RWPE1 (cell line): ENCODE results near the gene ULK4.

Experiments
- CTCF ChIA-PET: fragments of 350-600 bp; sonication (Branson Sonifier 250); formaldehyde crosslinking; extraction: SDS; loops from one replicate; lab custom pipeline; 2021; lab: Yijun Ruan, JAX
- POLR2A ChIA-PET: fragments of 400-600 bp; formaldehyde crosslinking; extraction: SDS; loops from one replicate; lab custom pipeline; 2020; ENCODE audit warnings: antibody characterized with exemption; ENCODE audit not compliant: low non-redundant PET; lab: Yijun Ruan, JAX
- DNase-seq: peaks from one replicate; pipeline ENCODE4 v3.0.0; 2012; ENCODE audit warnings: low spot score
- H3K27ac ChIP-seq: fragments of 450-650 bp; 2 replicates; pipeline ENCODE4 v1.5.1; 2017
- TF ChIP-seq, protein P1 (sequence below): fragments of 450-650 bp; conservative IDR thresholded peaks from 2 replicates; pipeline ENCODE4 v1.5.1; 2017; ENCODE audit warnings: low read depth, mild to moderate bottlenecking

ULK4 gene

DNA sequence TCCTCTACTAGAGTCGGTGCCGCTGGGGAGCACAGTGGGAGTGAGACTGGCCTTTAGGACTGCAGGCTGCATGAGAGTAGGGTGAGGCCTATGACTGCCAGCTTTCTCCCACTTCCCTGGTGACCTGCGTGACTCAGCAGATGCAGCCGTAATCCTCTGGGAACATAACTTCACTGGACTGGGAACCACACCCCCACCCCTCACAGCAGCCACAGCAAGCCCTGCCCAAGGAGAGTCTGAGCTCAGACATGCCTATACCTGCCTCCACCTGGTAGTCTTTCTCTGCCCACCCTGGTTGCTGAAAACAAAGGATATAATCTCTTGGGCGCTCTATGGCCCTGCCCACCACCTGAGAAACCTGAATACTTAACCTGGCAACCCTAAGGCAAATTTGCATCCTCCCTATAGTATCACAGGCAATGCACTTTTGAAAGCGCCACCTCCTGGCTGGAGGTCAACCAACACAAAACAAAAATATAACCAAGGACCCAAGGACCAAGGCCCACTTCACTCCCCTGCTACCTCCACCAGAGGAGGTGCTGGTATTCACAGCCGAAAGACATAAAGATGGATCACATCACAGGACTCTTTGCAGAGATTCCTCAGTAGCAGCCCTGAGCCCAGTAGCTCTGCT lies 453.7 kb downstream of the ULK4 start:
- DNase-seq: peak; percentile 13
- POLR2A ChIA-PET: no interaction called here
- H3K27ac ChIP-seq: peak overlapping the region; percentile 85
- TF ChIP-seq, protein P1, sequence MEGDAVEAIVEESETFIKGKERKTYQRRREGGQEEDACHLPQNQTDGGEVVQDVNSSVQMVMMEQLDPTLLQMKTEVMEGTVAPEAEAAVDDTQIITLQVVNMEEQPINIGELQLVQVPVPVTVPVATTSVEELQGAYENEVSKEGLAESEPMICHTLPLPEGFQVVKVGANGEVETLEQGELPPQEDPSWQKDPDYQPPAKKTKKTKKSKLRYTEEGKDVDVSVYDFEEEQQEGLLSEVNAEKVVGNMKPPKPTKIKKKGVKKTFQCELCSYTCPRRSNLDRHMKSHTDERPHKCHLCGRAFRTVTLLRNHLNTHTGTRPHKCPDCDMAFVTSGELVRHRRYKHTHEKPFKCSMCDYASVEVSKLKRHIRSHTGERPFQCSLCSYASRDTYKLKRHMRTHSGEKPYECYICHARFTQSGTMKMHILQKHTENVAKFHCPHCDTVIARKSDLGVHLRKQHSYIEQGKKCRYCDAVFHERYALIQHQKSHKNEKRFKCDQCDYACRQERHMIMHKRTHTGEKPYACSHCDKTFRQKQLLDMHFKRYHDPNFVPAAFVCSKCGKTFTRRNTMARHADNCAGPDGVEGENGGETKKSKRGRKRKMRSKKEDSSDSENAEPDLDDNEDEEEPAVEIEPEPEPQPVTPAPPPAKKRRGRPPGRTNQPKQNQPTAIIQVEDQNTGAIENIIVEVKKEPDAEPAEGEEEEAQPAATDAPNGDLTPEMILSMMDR: peak; percentile 32
- CTCF ChIA-PET: interaction anchor here (0.7 kb wide), 1 partner anchor 20 kb away, joined by 5 read pairs; no protein-coding TSS in a partner anchor

DNA sequence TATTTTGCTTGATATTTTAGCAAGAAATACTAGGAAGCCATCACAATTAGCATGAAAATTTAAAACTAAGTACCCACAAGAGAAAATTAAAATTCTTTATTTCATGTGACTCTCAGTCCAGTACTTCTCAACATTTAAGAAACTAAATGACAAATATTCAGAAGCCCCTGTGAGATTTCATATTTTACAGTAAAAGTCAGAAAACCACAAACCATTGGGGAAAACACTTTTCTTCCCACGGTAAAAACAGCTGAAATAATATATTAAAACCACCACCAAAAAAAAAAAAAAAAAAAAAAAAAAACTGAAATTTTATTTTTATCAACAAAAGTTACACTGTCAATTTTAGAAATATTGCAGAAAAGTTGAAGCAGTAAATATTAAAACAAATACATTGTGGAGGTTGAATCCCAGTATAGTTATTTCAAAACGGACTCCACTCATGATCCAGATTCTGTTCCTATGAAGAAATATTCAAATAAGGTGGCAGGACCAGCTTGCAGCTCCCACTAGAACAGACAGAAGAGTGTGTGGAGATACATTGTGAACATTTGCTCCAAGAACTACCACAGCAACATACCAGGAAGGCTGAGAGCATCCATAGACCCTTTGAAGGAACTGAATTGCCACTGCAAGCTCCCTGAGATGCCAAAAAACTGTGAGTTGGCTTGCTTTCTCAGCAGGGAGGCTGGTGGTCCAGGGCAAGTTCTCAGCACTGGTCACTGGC lies 454.4 kb downstream of the ULK4 start:
- peak overlapping the region; percentile 85 for H3K27ac ChIP-seq
- POLR2A ChIA-PET: no interaction called here
- CTCF ChIA-PET: interaction anchor here (0.7 kb wide), 1 partner anchor 20 kb away, joined by 5 read pairs; no protein-coding TSS in a partner anchor
- TF ChIP-seq, protein P1: no peak
- no peak for DNase-seq

DNA sequence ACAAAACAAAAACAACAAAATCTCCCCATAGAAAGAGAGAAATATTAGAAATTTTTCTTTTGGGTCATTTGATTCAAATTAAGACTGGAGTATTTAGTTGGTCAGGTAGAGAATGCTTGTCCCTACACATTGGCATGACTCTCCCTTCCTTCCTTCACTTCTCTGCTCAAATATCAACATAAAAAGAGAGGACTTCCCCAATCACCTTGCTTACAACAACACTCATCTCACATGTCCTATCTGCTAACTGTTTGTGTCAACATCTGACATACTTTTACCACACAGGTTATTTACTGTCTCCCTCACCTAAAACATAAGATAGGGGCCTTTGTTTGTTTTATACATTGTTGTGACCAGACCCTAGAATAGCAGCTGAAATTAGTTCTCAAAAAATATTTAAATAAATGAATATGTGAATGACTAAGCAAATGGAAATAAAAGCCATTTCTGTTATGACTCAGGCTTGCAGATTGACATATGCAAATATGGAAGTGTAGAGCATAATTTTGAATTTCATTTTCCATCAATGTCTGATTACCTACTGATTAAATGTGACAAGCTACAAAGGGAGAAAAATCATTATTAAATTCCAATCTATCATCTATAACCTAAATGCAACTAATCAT lies 457.8 kb downstream of the ULK4 start:
- H3K27ac ChIP-seq: no peak overlapping the region
- TF ChIP-seq, protein P1: no peak
- ChIA-PET POLR2A (no interaction called here), CTCF (interaction anchor here (0.6 kb wide), 1 partner anchor 696 kb away, joined by 3 read pairs; no protein-coding TSS in a partner anchor)
- DNase-seq: no peak

DNA sequence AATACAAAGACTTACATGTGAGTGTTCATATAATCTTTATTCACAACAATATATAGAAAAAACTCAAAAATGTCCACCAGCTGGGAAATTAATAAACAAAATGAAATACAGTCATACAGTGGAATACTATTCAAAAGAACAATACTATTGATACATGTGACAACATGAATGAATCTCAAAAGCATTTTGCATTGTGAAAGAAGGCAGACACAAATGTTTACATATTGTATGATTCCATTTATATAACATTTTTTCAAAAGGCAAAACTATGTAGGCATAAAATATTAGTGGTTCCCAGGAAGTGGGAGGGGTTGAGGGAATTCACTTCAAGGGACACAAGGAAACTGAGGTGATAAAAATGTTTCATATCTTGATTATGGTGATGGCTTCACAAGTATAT lies 459.4 kb downstream of the ULK4 start:
- no peak overlapping the region for H3K27ac ChIP-seq
- ChIA-PET CTCF (no interaction called here), POLR2A (no interaction called here)
- TF ChIP-seq, protein P1: no peak
- DNase-seq: no peak

DNA sequence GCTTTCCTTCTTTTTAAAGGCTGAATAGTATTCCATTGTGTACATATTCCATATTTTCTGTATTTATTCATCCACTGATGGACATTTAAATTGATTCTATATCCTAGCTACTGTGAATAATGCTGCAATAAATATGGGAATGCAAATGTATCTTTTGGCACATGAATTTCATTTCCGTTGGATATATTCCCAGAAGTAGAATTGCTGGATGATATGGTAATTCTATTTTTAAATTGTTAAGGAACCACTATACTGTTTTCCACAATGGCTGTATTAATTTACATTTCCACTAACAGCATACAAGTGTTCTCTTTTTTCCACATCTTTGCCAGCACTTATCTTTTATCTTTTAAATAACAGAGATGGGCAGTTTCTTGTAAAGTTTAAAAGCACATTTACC lies 459.9 kb downstream of the ULK4 start:
- ChIA-PET POLR2A (no interaction called here), CTCF (no interaction called here)
- TF ChIP-seq, protein P1: no peak
- DNase-seq: no peak
- no peak overlapping the region for H3K27ac ChIP-seq

DNA sequence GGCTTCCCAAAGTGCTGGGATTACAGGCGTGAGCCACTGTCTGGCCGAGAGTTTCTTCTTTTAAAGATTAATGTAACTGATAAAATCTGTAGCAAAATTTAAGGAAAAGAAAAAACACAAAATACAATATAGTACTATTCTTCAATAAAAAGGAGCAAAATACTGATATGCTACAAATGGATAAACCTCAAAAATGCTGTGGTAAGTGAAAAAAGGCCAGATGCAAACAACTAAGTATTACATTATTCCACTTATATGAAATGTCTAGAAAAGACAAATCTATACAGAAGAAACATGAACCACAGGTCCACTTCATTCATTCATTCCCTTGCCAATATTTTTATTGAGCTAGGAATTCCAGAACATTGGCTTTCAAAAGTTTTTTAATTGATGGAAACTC lies 463.1 kb downstream of the ULK4 start:
- no peak for DNase-seq
- TF ChIP-seq, protein P1: no peak
- ChIA-PET POLR2A (no interaction called here), CTCF (no interaction called here)
- no peak overlapping the region for H3K27ac ChIP-seq
